RWPE1 (cell line): ENCODE results near the gene TRIM8.

Experiments
- CTCF ChIA-PET: fragments of 350-600 bp; sonication (Branson Sonifier 250); formaldehyde crosslinking; extraction: SDS; loops from one replicate; lab custom pipeline; 2021; lab: Yijun Ruan, JAX
- POLR2A ChIA-PET: fragments of 400-600 bp; formaldehyde crosslinking; extraction: SDS; loops from one replicate; lab custom pipeline; 2020; ENCODE audit warnings: antibody characterized with exemption; ENCODE audit not compliant: low non-redundant PET; lab: Yijun Ruan, JAX
- DNase-seq: peaks from one replicate; pipeline ENCODE4 v3.0.0; 2012; ENCODE audit warnings: low spot score
- H3K27ac ChIP-seq: fragments of 450-650 bp; 2 replicates; pipeline ENCODE4 v1.5.1; 2017
- CTCF ChIP-seq: fragments of 450-650 bp; conservative IDR thresholded peaks from 2 replicates; pipeline ENCODE4 v1.5.1; 2017; ENCODE audit warnings: low read depth, mild to moderate bottlenecking

The TRIM8 gene

GRCh38 chr10:102632394-102633111 lies 11.7 kb upstream of the TRIM8 start:
- CTCF ChIA-PET, result no interaction called here
- no peak for TF ChIP-seq CTCF
- POLR2A ChIA-PET, result interaction anchor here (0.6 kb wide), 1 partner anchor 172 kb away, joined by 3 read pairs; no protein-coding TSS in a partner anchor
- no peak for DNase-seq
- peak overlapping the region; percentile 78 for H3K27ac ChIP-seq

GRCh38 chr10:102633287-102633686 lies 11.0 kb upstream of the TRIM8 start:
- ChIA-PET CTCF (no interaction called here), POLR2A (interaction anchor here (0.6 kb wide), 1 partner anchor 109 kb away, joined by 3 read pairs; no protein-coding TSS in a partner anchor)
- peak overlapping the region; percentile 78 for H3K27ac ChIP-seq
- TF ChIP-seq CTCF, result no peak
- DNase-seq, result no peak

DNA sequence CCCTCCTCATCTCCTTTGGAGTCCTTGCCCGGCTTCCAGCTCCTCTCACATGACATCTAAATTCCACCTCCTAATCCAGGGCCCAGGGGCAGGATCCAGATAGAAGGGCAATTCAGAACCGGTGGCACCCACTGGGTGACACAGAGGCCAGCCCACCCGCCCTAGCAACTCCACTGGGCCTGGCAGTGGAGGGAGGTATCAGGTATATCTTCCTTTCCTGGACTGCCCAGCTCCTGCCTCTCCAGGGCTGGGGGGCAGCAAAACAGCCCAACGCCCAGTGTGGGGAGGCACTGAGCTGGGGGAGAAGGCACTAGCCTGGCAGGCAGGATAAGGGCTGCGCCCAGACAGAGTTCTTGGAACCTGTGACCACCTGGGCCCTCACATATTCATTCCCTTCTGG lies 10.4 kb upstream of the TRIM8 start:
- ChIA-PET POLR2A (no interaction called here), CTCF (interaction anchor here (0.6 kb wide), 1 partner anchor 20 kb away, joined by 3 read pairs; no protein-coding TSS in a partner anchor)
- H3K27ac ChIP-seq, result peak overlapping the region; percentile 78
- no peak for DNase-seq
- no peak for TF ChIP-seq CTCF

DNA sequence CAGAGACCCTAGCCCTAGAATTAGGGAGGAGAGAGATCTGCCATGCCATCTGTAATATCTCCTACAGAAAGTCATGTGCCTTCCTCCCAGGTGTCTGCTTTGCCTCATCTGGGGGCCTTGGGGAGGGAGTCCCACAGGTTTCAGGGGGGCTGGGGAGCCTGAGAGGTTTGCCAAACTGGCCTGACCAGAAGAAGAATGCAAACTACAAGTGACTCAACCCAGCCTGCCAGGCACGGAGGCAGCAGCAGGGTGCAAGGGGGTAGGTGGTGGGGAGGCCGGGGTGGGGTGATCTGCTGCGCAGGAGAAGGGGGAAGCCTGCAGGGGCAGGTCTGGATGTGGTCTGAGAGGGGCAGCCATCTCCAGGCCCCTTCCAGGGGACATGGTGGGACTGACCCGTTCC lies 9.6 kb upstream of the TRIM8 start:
- H3K27ac ChIP-seq, result peak overlapping the region; percentile 78; the same call in 1 of the 2 replicates
- ChIA-PET CTCF (no interaction called here), POLR2A (no interaction called here)
- DNase-seq, result no peak
- TF ChIP-seq CTCF, result no peak

- CTCF ChIA-PET, result interaction anchor here (0.5 kb wide), 1 partner anchor 35 kb away, joined by 3 read pairs; no protein-coding TSS in a partner anchor
- H3K27ac ChIP-seq, result no peak overlapping the region
- DNase-seq, result no peak
- no peak for TF ChIP-seq CTCF
- POLR2A ChIA-PET, result no interaction called here
These were observed 8.9 kb upstream of the TRIM8 start for GRCh38 chr10:102635377-102635776.

GRCh38 chr10:102639537-102639936 lies 4.7 kb upstream of the TRIM8 start:
- POLR2A ChIA-PET, result no interaction called here
- no peak for DNase-seq
- no peak for TF ChIP-seq CTCF
- CTCF ChIA-PET, result interaction anchor here (0.9 kb wide), 1 partner anchor 56 kb away, joined by 3 read pairs; no protein-coding TSS in a partner anchor
- no peak overlapping the region for H3K27ac ChIP-seq
